Stimulated activated naive B cell treated with anti-CD40 and anti-IgM and Interleukin-4, amounts not matched to agents 10 μg/mL and 1 μg/mL and 100 μg/mL, for 72 hours (primary cell): ENCODE results near the gene OLFML3.

Experiments
- ATAC-seq, 2 donors: fragments of 150-1000 bp; cut with Tn5 transposase; replicated peaks; 2 replicates each; pipeline ENCODE4 v1.10.0; 2021; ENCODE audit warnings: moderate library complexity in 1 of 2
- DNase-seq: peaks from one replicate; pipeline ENCODE4 v3.0.0; 2021
- H3K27ac Mint-ChIP-seq: one replicate; pipeline ENCODE4 v1.8.0; 2022; ENCODE audit warnings: mild to moderate bottlenecking, mixed read lengths
- H3K27me3 Mint-ChIP-seq, 2 donors: one replicate each; pipeline ENCODE4 v1.8.0; 2022; ENCODE audit warnings: mixed read lengths in 2 of 2
- H3K36me3 Mint-ChIP-seq, 2 donors: one replicate each; pipeline ENCODE4 v1.8.0; 2022; ENCODE audit warnings: mixed read lengths in 2 of 2, mild to moderate bottlenecking in 1 of 2
- H3K4me1 Mint-ChIP-seq, 2 donors: one replicate each; pipeline ENCODE4 v1.8.0; 2022; ENCODE audit warnings: mixed read lengths in 2 of 2, mild to moderate bottlenecking in 1 of 2
- H3K4me3 Mint-ChIP-seq, 2 donors: one replicate each; pipeline ENCODE4 v1.8.0; 2022; ENCODE audit warnings: mild to moderate bottlenecking in 2 of 2, mixed read lengths in 2 of 2, moderate library complexity in 1 of 2
- H3K9me3 Mint-ChIP-seq, 2 donors: one replicate each; pipeline ENCODE4 v1.8.0; 2022; ENCODE audit warnings: mixed read lengths in 2 of 2, mild to moderate bottlenecking in 1 of 2

The OLFML3 gene

GRCh38 chr1:113975211-113975895, 3.9 kb upstream of the OLFML3 start:
- no peaks in the 10 kb centered on the region for H3K9me3 Mint-ChIP-seq
- peaks cover 22 to 31% of the 10 kb centered on the region in 2 donors for H3K36me3 Mint-ChIP-seq
- peaks cover 0 to 16% of the 10 kb centered on the region in 2 donors for H3K4me1 Mint-ChIP-seq
- H3K27me3 Mint-ChIP-seq = no peaks in the 10 kb centered on the region
- ATAC-seq (peak; percentile 23 to 29), DNase-seq (no peak)
- no peak overlapping the region for H3K4me3 Mint-ChIP-seq
- peak overlapping the region; percentile 2 for H3K27ac Mint-ChIP-seq

- peaks cover 21 to 26% of the 10 kb centered on the region in 2 donors for H3K36me3 Mint-ChIP-seq
- no peak for DNase-seq
- peak in 1 of 2 donors; percentile 16 for ATAC-seq
- no peaks in the 10 kb centered on the region for H3K27me3 Mint-ChIP-seq
- H3K9me3 Mint-ChIP-seq = no peaks in the 10 kb centered on the region
- peak overlapping the region; percentile 59 for H3K27ac Mint-ChIP-seq
- peaks cover 0 to 16% of the 10 kb centered on the region in 2 donors for H3K4me1 Mint-ChIP-seq
- no peak overlapping the region for H3K4me3 Mint-ChIP-seq
Measured at GRCh38 chr1:113976609-113977278, 2.5 kb upstream of the OLFML3 start.

- Mint-ChIP-seq H3K4me1 (peaks cover 3 to 21% of the 10 kb centered on the region in 2 donors), H3K36me3 (peaks cover 14 to 21% of the 10 kb centered on the region in 2 donors)
- ATAC-seq = no peak
Measured at GRCh38 chr1:113977906-113978305, 1.4 kb upstream of the OLFML3 start.

GRCh38 chr1:113980110-113980509, 836 bp downstream of the OLFML3 start:
- H3K27ac Mint-ChIP-seq = peak overlapping the region; percentile 11
- H3K9me3 Mint-ChIP-seq = no peaks in the 10 kb centered on the region
- DNase-seq (no peak), ATAC-seq (no peak)
- H3K27me3 Mint-ChIP-seq = no peaks in the 10 kb centered on the region
- H3K4me1 Mint-ChIP-seq = peaks cover 3 to 21% of the 10 kb centered on the region in 2 donors
- H3K4me3 Mint-ChIP-seq = no peak overlapping the region
- H3K36me3 Mint-ChIP-seq = peaks cover 9 to 10% of the 10 kb centered on the region in 2 donors

More at GRCh38 chr1:113977906-113978305, 1.4 kb upstream of the OLFML3 start:
- DNase-seq = no peak
- H3K27ac Mint-ChIP-seq = no peak overlapping the region
- H3K9me3 Mint-ChIP-seq = no peaks in the 10 kb centered on the region
- H3K4me3 Mint-ChIP-seq = no peak overlapping the region
- no peaks in the 10 kb centered on the region for H3K27me3 Mint-ChIP-seq

GRCh38 chr1:113981962-113982931, 3.0 kb downstream of the OLFML3 start:
- H3K27ac Mint-ChIP-seq = no peak overlapping the region

GRCh38 chr1:113982949-113983348, 3.7 kb downstream of the OLFML3 start:
- Mint-ChIP-seq H3K4me1 (peaks cover 3 to 15% of the 10 kb centered on the region in 2 donors), H3K27ac (no peak overlapping the region), H3K4me3 (peak overlapping the region in 1 of 2 donors; percentile 39), H3K27me3 (peaks cover 0 to 4% of the 10 kb centered on the region in 2 donors), H3K9me3 (peaks cover 0 to 2% of the 10 kb centered on the region in 2 donors), H3K36me3 (peaks cover 2 to 4% of the 10 kb centered on the region in 2 donors)
- ATAC-seq (no peak), DNase-seq (no peak)

More at GRCh38 chr1:113981962-113982931, 3.0 kb downstream of the OLFML3 start:
- ATAC-seq = no peak
- peaks cover 2 to 4% of the 10 kb centered on the region in 2 donors for H3K36me3 Mint-ChIP-seq
- H3K27me3 Mint-ChIP-seq = peaks cover 0 to 4% of the 10 kb centered on the region in 2 donors
- peak overlapping the region in 1 of 2 donors; percentile 39 for H3K4me3 Mint-ChIP-seq
- DNase-seq = no peak
- peaks cover 0 to 2% of the 10 kb centered on the region in 2 donors for H3K9me3 Mint-ChIP-seq
- peaks cover 3 to 15% of the 10 kb centered on the region in 2 donors for H3K4me1 Mint-ChIP-seq

GRCh38 chr1:113983391-113983790, 4.1 kb downstream of the OLFML3 start:
- Mint-ChIP-seq H3K4me1 (peaks cover 3 to 15% of the 10 kb centered on the region in 2 donors), H3K4me3 (no peak overlapping the region), H3K9me3 (peaks cover 0 to 2% of the 10 kb centered on the region in 2 donors), H3K27me3 (peaks cover 0 to 4% of the 10 kb centered on the region in 2 donors), H3K27ac (no peak overlapping the region), H3K36me3 (peaks cover 2 to 4% of the 10 kb centered on the region in 2 donors)
- ATAC-seq = no peak
- DNase-seq = no peak

- peaks cover 2 to 3% of the 10 kb centered on the region in 2 donors for H3K9me3 Mint-ChIP-seq
- peaks cover 2 to 4% of the 10 kb centered on the region in 2 donors for H3K36me3 Mint-ChIP-seq
- peaks cover 3 to 10% of the 10 kb centered on the region in 2 donors for H3K4me1 Mint-ChIP-seq
- DNase-seq (no peak), ATAC-seq (no peak)
- no peak overlapping the region for H3K4me3 Mint-ChIP-seq
- no peak overlapping the region for H3K27ac Mint-ChIP-seq
- H3K27me3 Mint-ChIP-seq = peaks cover 0 to 5% of the 10 kb centered on the region in 2 donors
Measured at GRCh38 chr1:113983826-113984225, 4.6 kb downstream of the OLFML3 start.

- H3K27me3 Mint-ChIP-seq = peaks cover under 1 to 10% of the 10 kb centered on the region in 2 donors
- no peak overlapping the region for H3K4me3 Mint-ChIP-seq
- H3K27ac Mint-ChIP-seq = no peak overlapping the region
- no peak for ATAC-seq
- no peak for DNase-seq
- peaks cover 3 to 5% of the 10 kb centered on the region in 2 donors for H3K4me1 Mint-ChIP-seq
- peaks cover 5 to 6% of the 10 kb centered on the region in 2 donors for H3K9me3 Mint-ChIP-seq
- H3K36me3 Mint-ChIP-seq = peaks cover 2 to 4% of the 10 kb centered on the region in 2 donors
Measured at GRCh38 chr1:113984710-113985109, 5.4 kb downstream of the OLFML3 start.

- peaks cover 0 to 4% of the 10 kb centered on the region in 2 donors for H3K36me3 Mint-ChIP-seq
- H3K4me1 Mint-ChIP-seq = peaks cover 3 to 5% of the 10 kb centered on the region in 2 donors
- peaks cover 5 to 6% of the 10 kb centered on the region in 2 donors for H3K9me3 Mint-ChIP-seq
- DNase-seq (no peak), ATAC-seq (no peak)
- peaks cover 16 to 17% of the 10 kb centered on the region in 2 donors for H3K27me3 Mint-ChIP-seq
- H3K4me3 Mint-ChIP-seq = no peak overlapping the region
- H3K27ac Mint-ChIP-seq = no peak overlapping the region
Measured at GRCh38 chr1:113986802-113987201, 7.5 kb downstream of the OLFML3 start.

- Mint-ChIP-seq H3K36me3 (peaks cover 0 to 4% of the 10 kb centered on the region in 2 donors), H3K27me3 (peaks cover 16 to 17% of the 10 kb centered on the region in 2 donors), H3K9me3 (peaks cover 5 to 6% of the 10 kb centered on the region in 2 donors), H3K4me1 (peaks cover 3 to 5% of the 10 kb centered on the region in 2 donors), H3K4me3 (no peak overlapping the region), H3K27ac (no peak overlapping the region)
- ATAC-seq (no peak), DNase-seq (no peak)
Measured at GRCh38 chr1:113987259-113987658, 8.0 kb downstream of the OLFML3 start.

- Mint-ChIP-seq H3K4me3 (no peak overlapping the region), H3K27me3 (peaks cover 23% of the 10 kb centered on the region in 2 donors), H3K27ac (no peak overlapping the region), H3K9me3 (peaks cover 21 to 26% of the 10 kb centered on the region in 2 donors), H3K4me1 (no peaks in the 10 kb centered on the region), H3K36me3 (peaks cover 5 to 13% of the 10 kb centered on the region in 2 donors)
- ATAC-seq (no peak), DNase-seq (no peak)
Measured at GRCh38 chr1:113990530-113990929, 11.3 kb downstream of the OLFML3 start.

- H3K9me3 Mint-ChIP-seq = peaks cover 22 to 28% of the 10 kb centered on the region in 2 donors
- no peak overlapping the region for H3K4me3 Mint-ChIP-seq
- peaks cover 23% of the 10 kb centered on the region in 2 donors for H3K27me3 Mint-ChIP-seq
Measured at GRCh38 chr1:113990961-113991360, 11.7 kb downstream of the OLFML3 start.

More at GRCh38 chr1:113990961-113991360, 11.7 kb downstream of the OLFML3 start:
- H3K27ac Mint-ChIP-seq = no peak overlapping the region
- peaks cover 5 to 13% of the 10 kb centered on the region in 2 donors for H3K36me3 Mint-ChIP-seq
- H3K4me1 Mint-ChIP-seq = no peaks in the 10 kb centered on the region
- ATAC-seq (no peak), DNase-seq (no peak)
